ENCODE measurements around the gene ADH1C.

Gene ADH1C

GRCh38 chr4:99305638-99306400 is 46.7 kb downstream of the ADH1C start:
- TF ChIP-seq ZBTB7A (IDR thresholded peaks at IDR 0.05; ENCODE audit: low read depth) (no peak), TEAD4 (IDR thresholded peaks at IDR 0.05) (no peak), TCF12 (IDR thresholded peaks at IDR 0.05; ENCODE audit: low read depth) (no peak), FOXM1 (IDR thresholded peaks at IDR 0.05; ENCODE audit: borderline replicate concordance, low read depth) (no peak), REST (IDR thresholded peaks at IDR 0.05; ENCODE audit: low read depth) (no peak)

- TF ChIP-seq TEAD4 (IDR thresholded peaks at IDR 0.05) (no peak), EGR1 (IDR thresholded peaks at IDR 0.05) (no peak), CEBPB (IDR thresholded peaks at IDR 0.05) (no peak), TAF1 (IDR thresholded peaks at IDR 0.05; ENCODE audit: low read depth) (no peak), YY1 (IDR thresholded peaks at IDR 0.05; ENCODE audit: low read depth) (no peak), EP300 (IDR thresholded peaks at IDR 0.05; ENCODE audit: borderline replicate concordance) (no peak), RAD21 (IDR thresholded peaks at IDR 0.05; ENCODE audit: low read depth) (no peak), CREB1 (IDR thresholded peaks at IDR 0.05; ENCODE audit: low read depth) (no peak), TCF12 (IDR thresholded peaks at IDR 0.05; ENCODE audit: low read depth) (no peak), NFIC (IDR thresholded peaks at IDR 0.05) (no peak), USF1 (IDR thresholded peaks at IDR 0.05) (no peak), REST (IDR thresholded peaks at IDR 0.05; ENCODE audit: low read depth) (no peak), MAX (IDR thresholded peaks at IDR 0.05) (no peak), ZBTB7A (IDR thresholded peaks at IDR 0.05; ENCODE audit: low read depth) (no peak), FOXM1 (IDR thresholded peaks at IDR 0.05; ENCODE audit: borderline replicate concordance, low read depth) (no peak)
Measured at GRCh38 chr4:99301376-99302164, 51.0 kb downstream of the ADH1C start.

- no peak for TF ChIP-seq USF1 (IDR thresholded peaks at IDR 0.05)
- no peak for TF ChIP-seq CEBPB (IDR thresholded peaks at IDR 0.05)
Measured at GRCh38 chr4:99300934-99301333, 51.6 kb downstream of the ADH1C start.

GRCh38 chr4:99293357-99293756 is 59.2 kb downstream of the ADH1C start:
- no peak for TF ChIP-seq YY1 (IDR thresholded peaks at IDR 0.05; ENCODE audit: low read depth)
- no peak for TF ChIP-seq FOXM1 (IDR thresholded peaks at IDR 0.05; ENCODE audit: borderline replicate concordance, low read depth)
- no peak for TF ChIP-seq MAX (IDR thresholded peaks at IDR 0.05)
- TF ChIP-seq REST (IDR thresholded peaks at IDR 0.05; ENCODE audit: low read depth): no peak
- TF ChIP-seq ZBTB7A (IDR thresholded peaks at IDR 0.05; ENCODE audit: low read depth): no peak
- no peak for TF ChIP-seq NFIC (IDR thresholded peaks at IDR 0.05)
- TF ChIP-seq EGR1 (IDR thresholded peaks at IDR 0.05): no peak
